22Rv1 (cell line): ENCODE data around the gene ANKRD17.

Experiments used
- CTCF ChIP-seq: fragments of 450-650 bp; IDR thresholded peaks from 2 replicates; pipeline ENCODE4 v1.5.1; 2017; ENCODE audit warnings: mild to moderate bottlenecking
- ZFX ChIP-seq: fragments of 450-650 bp; IDR thresholded peaks from 2 replicates; pipeline ENCODE4 v1.6.1; 2017; ENCODE audit warnings: antibody characterized with exemption, borderline replicate concordance

GRCh38 chr4:73206236-73206635 is 52.4 kb downstream of the ANKRD17 start:
- TF ChIP-seq CTCF: no peak
- no peak for TF ChIP-seq ZFX
